Caco-2 (cell line): ENCODE results near the gene FBXW7. TPM values are rescaled to one million over a fixed set of nuclear protein-coding genes. Genes with fewer than 3 reads are reported as not detected.

ENCODE experiments used
- BruUV-seq: library from RNA; stranded (reverse); fragments of 400-500 nt; replicated peaks from 2 replicates; lab custom pipeline; 2021; lab: Mats Ljungman, UMichigan
- CTCF ChIA-PET: fragments of 300-600 bp; sonication (Branson Sonifier 250); formaldehyde crosslinking; loops from one replicate; lab custom pipeline; 2022; ENCODE audit warnings: antibody characterized with exemption; lab: Charles Lee
- POLR2A ChIA-PET: fragments of 300-600 bp; sonication (Branson Sonifier 250); formaldehyde crosslinking; loops from one replicate; lab custom pipeline; 2022; ENCODE audit warnings: antibody characterized with exemption; lab: Charles Lee
- DNase-seq, 2 experiments: peaks; one replicate each; pipeline versions ENCODE4 v3.0.0 to v3.0.0-alpha.2; 2020 to 2022
- H3K27me3 ChIP-seq: replicated peaks from 2 replicates; pipeline ENCODE4 v1.6.0; 2011; ENCODE audit warnings: low read length; ENCODE audit not compliant: control insufficient read depth, insufficient read depth
- H3K36me3 ChIP-seq: 2 replicates; pipeline ENCODE4 v1.5.1; 2011; ENCODE audit warnings: low read length; ENCODE audit not compliant: control insufficient read depth, insufficient read depth
- H3K4me1 ChIP-seq: fragments of 250-450 bp; sonication (Bioruptor Pico); 2 replicates; pipeline ENCODE4 v1.5.1; 2020; ENCODE audit warnings: mild to moderate bottlenecking
- H3K4me3 ChIP-seq: 2 replicates; pipeline ENCODE4 v1.5.1; 2011; ENCODE audit warnings: low read depth, mild to moderate bottlenecking, control low read depth, low read length
- H3K9me3 ChIP-seq: fragments of 250-450 bp; sonication (Bioruptor Pico); 2 replicates; pipeline ENCODE4 v1.5.1; 2020; ENCODE audit warnings: mild to moderate bottlenecking, moderate library complexity
- H3K27ac Mint-ChIP-seq: one replicate; pipeline ENCODE4 v1.8.0; 2022; ENCODE audit warnings: mixed read lengths; ENCODE audit not compliant: unreplicated experiment
- H3K27me3 Mint-ChIP-seq: one replicate; pipeline ENCODE4 v1.8.0; 2022; ENCODE audit warnings: mixed read lengths; ENCODE audit not compliant: insufficient read depth, unreplicated experiment
- H3K36me3 Mint-ChIP-seq: one replicate; pipeline ENCODE4 v1.8.0; 2022; ENCODE audit warnings: mild to moderate bottlenecking, mixed read lengths; ENCODE audit not compliant: insufficient read depth, unreplicated experiment
- H3K4me1 Mint-ChIP-seq: one replicate; pipeline ENCODE4 v1.8.0; 2022; ENCODE audit warnings: low read depth, mixed read lengths; ENCODE audit not compliant: unreplicated experiment
- H3K4me3 Mint-ChIP-seq: one replicate; pipeline ENCODE4 v1.8.0; 2022; ENCODE audit warnings: mild to moderate bottlenecking, moderate library complexity, mixed read lengths; ENCODE audit not compliant: unreplicated experiment
- H3K9me3 Mint-ChIP-seq: one replicate; pipeline ENCODE4 v1.8.0; 2022; ENCODE audit warnings: mixed read lengths; ENCODE audit not compliant: unreplicated experiment
- intact Hi-C: fragments of 100-400 bp; cut with micrococcal nuclease; formaldehyde crosslinking; loops from one replicate; pipeline ENCODE4 v1.10.0; 2022; ENCODE audit not compliant: unreplicated experiment
- total RNA-seq: library from RNA; stranded (reverse); gene quantifications from 2 replicates; pipeline ENCODE4 v1.2.3, GENCODE V29; 2022
- TF ChIP-seq, protein P1 (sequence below), 2 experiments: fragments of 200-600 bp in 1 of 2; IDR thresholded peaks; 1 replicate in 1 of 2; 2 replicates in 1 of 2; pipeline versions ENCODE4 v1.5.1 to v1.8.0; 2011 to 2022; ENCODE audit warnings: antibody characterized with exemption in 1 of 2, control low read depth in 1 of 2, inconsistent platforms in 1 of 2, low read depth in 1 of 2, low read length in 1 of 2, mild to moderate bottlenecking in 1 of 2, moderate library complexity in 1 of 2; ENCODE audit not compliant: insufficient read depth in 1 of 2, severe bottlenecking in 1 of 2, unreplicated experiment in 1 of 2

Gene FBXW7
- total RNA-seq, 1 experiment from 2014 or later = 34.1 TPM

DNA sequence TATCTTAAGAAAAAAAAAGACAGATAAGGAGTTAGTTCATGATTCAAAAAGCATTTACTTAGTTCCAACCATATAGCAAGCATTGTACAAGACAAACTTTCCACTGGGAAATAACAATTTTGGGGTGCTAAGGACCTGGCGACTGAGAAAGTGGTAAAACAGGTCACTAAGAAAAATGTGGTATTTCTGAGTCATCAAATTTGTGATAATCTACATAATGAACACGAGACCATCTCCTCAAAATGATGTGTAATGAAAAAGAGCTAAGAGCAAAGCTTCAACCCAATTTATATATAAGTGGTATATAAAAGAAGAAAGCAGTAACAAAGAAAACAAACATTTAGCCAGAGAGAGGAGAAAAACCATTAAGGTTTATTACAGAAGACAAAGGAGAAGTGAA is 72.3 kb downstream of the FBXW7 start:
- Histone ChIP-seq H3K4me1 (peaks cover 27% of the 10 kb centered on the region), H3K4me3 (no peak overlapping the region), H3K9me3 (no peaks in the 10 kb centered on the region), H3K36me3 (no peaks in the 10 kb centered on the region), H3K27me3 (no peaks in the 10 kb centered on the region)
- intact Hi-C loops = no loop called here
- POLR2A ChIA-PET = no interaction called here
- CTCF ChIA-PET = no interaction called here
- no peak overlapping the region for H3K4me3 Mint-ChIP-seq
- H3K27me3 Mint-ChIP-seq = no peaks in the 10 kb centered on the region
- H3K4me1 Mint-ChIP-seq = peaks cover 18% of the 10 kb centered on the region
- no peak overlapping the region for H3K27ac Mint-ChIP-seq
- DNase-seq = no peak
- no peaks in the 10 kb centered on the region for H3K9me3 Mint-ChIP-seq
- TF ChIP-seq, protein P1, sequence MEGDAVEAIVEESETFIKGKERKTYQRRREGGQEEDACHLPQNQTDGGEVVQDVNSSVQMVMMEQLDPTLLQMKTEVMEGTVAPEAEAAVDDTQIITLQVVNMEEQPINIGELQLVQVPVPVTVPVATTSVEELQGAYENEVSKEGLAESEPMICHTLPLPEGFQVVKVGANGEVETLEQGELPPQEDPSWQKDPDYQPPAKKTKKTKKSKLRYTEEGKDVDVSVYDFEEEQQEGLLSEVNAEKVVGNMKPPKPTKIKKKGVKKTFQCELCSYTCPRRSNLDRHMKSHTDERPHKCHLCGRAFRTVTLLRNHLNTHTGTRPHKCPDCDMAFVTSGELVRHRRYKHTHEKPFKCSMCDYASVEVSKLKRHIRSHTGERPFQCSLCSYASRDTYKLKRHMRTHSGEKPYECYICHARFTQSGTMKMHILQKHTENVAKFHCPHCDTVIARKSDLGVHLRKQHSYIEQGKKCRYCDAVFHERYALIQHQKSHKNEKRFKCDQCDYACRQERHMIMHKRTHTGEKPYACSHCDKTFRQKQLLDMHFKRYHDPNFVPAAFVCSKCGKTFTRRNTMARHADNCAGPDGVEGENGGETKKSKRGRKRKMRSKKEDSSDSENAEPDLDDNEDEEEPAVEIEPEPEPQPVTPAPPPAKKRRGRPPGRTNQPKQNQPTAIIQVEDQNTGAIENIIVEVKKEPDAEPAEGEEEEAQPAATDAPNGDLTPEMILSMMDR (IDR thresholded peaks at IDR 0.05; ENCODE audit: insufficient read depth in 1 of 2, low read depth in 1 of 2, low read length in 1 of 2, severe bottlenecking in 1 of 2, unreplicated experiment in 1 of 2) = no peak
- H3K36me3 Mint-ChIP-seq = no peaks in the 10 kb centered on the region
- no TSS peak for BruUV-seq

DNA sequence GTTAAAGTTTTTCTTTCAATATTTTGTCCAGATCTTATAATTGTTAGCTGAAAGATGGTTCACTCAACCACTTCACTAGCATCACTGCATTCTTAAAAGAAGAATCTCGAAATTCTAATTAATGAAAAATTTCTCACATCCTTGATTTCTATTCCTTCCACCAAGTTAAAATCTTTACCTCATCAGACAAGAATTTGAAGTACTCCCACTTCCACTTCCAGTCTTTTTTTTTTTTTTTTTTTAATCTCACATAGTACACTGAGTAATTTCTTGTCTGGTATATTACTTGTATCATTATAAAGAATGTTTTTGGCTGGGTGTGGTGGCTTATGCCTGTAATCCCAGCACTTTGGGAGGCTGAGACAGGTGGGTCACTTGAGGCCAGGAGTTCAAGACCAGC is 73.2 kb downstream of the FBXW7 start:
- DNase-seq = no peak
- Mint-ChIP-seq H3K27ac (no peak overlapping the region), H3K4me1 (peaks cover 18% of the 10 kb centered on the region), H3K36me3 (no peaks in the 10 kb centered on the region), H3K27me3 (no peaks in the 10 kb centered on the region), H3K9me3 (no peaks in the 10 kb centered on the region), H3K4me3 (no peak overlapping the region)
- no TSS peak for BruUV-seq
- intact Hi-C loops = no loop called here
- H3K4me1 ChIP-seq = peaks cover 27% of the 10 kb centered on the region
- no peaks in the 10 kb centered on the region for H3K27me3 ChIP-seq
- TF ChIP-seq, protein P1 (IDR thresholded peaks at IDR 0.05; ENCODE audit: insufficient read depth in 1 of 2, low read depth in 1 of 2, low read length in 1 of 2, severe bottlenecking in 1 of 2, unreplicated experiment in 1 of 2) = no peak
- ChIA-PET CTCF (no interaction called here), POLR2A (no interaction called here)
- no peaks in the 10 kb centered on the region for H3K9me3 ChIP-seq
- H3K36me3 ChIP-seq = no peaks in the 10 kb centered on the region
- H3K4me3 ChIP-seq = no peak overlapping the region

DNA sequence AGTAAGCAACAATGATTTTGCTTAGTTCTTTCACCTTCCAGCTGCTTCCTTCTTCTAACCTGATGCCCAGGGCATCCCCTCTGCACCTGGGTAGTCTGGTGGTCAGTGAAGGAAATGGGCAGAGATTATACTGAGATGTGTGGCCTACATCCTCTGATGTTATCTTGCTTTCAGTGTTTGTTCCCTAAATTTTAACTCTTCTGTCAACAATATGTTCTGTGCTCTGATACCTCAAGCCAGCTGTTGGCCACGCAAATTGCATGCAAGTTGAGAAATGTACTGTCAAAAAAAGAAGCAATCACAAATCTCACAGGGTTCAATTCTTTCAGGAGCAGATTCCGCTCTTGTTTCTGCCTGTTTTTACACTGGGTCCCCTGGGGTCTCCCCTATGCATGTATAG is 73.8 kb downstream of the FBXW7 start:
- POLR2A ChIA-PET = no interaction called here
- TF ChIP-seq, protein P1 (IDR thresholded peaks at IDR 0.05; ENCODE audit: insufficient read depth in 1 of 2, low read depth in 1 of 2, low read length in 1 of 2, severe bottlenecking in 1 of 2, unreplicated experiment in 1 of 2) = no peak
- peaks cover 27% of the 10 kb centered on the region for H3K4me1 ChIP-seq
- Mint-ChIP-seq H3K4me3 (no peak overlapping the region), H3K36me3 (no peaks in the 10 kb centered on the region), H3K9me3 (no peaks in the 10 kb centered on the region), H3K4me1 (peaks cover 18% of the 10 kb centered on the region), H3K27me3 (no peaks in the 10 kb centered on the region), H3K27ac (no peak overlapping the region)
- no peaks in the 10 kb centered on the region for H3K27me3 ChIP-seq
- no peaks in the 10 kb centered on the region for H3K36me3 ChIP-seq
- intact Hi-C loops = no loop called here
- DNase-seq = no peak
- CTCF ChIA-PET = no interaction called here
- no TSS peak for BruUV-seq
- H3K4me3 ChIP-seq = no peak overlapping the region
- no peaks in the 10 kb centered on the region for H3K9me3 ChIP-seq
